Activated naive CD4-positive, alpha-beta T cell (primary cell): ENCODE data around the gene RNF103.

Experiments
- DNase-seq, 4 experiments: peaks; one replicate each; lab custom pipeline; 2025; lab: John Stamatoyannopoulos, UW

RNF103 gene

DNA sequence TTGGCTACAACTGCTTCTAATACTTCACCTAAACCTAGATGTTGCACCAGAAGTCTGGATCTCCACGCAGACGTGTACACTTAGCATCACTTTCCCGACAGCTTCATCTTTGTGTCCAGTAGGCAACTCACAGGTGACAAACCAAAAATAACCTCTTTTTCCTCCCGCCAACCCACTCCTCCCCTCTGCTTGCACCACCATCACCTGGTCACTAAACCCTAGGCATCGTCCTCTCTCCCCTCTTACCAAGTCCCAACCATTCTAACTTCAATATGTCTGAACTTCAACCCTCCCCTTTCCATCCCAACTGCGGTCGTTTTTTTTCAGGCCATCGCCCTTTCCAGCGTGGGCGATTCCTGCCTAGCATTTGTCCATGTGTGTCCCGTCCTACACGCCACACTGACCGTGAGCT is 60.0 kb downstream of the RNF103 start:
- DNase-seq, result no peak

DNA sequence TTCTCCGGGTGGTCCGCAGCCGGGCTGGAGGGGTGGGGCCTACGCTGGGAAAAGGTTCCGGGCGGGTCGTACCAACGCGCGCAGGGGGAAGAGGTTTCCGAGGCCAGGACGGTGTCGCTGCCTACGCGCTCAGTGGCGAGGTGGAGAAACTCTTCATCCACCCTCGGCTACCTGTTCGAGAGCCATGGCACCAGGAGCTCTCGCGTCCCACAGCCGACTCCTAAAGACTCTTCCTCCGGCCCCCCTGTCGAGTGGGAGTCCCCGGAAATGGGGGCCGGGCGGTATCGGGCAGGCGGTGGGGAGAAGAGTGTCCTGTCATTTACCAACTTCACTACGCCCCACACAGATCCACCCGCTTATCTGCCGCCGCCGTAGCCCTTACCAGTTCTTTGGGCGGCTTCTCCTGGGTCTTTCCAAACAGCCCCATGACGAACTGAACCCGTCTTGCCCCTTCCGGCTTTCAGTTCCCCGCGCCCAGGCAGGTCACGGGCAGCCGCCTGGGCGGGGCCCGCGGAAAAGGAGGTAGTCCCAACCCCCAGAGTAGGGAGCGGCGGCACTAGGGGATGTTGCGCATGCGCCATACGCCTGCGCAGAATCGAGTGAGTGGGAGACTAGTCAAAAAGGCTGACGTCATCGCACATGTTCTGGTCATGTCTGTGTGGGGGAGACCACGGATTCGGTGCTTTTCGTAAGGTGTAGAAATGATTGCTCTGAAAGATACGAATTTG is 60.6 kb downstream of the RNF103 start, which contains the start of gene CHMP3:
CHMP3 (minus strand) TSS at position 522 of the 728 bp plus-strand sequence; CDS start at position 427, 95 bp downstream.
- DNase-seq, result peak; percentile 82 to 90 (median 85)

DNA sequence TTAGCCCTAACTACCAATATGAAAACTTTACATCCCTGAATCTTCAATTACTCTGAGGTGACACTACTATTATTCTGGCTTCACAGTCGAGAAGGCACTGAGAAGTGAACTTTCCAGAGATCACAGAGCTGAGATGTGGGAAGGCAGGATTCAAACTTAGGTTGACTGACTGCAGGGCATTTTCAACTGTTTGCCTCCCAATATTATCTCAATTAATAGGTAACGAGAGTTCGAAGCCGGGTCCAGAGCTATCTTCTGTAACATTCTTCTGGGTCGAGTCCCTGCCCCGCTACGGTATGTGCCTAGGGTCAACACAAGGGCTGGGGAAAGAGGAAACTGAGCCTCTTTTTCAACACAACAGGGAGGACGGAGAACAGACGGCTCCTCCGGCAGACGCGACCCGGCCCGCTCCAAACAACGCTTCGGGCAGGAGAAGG is 61.2 kb downstream of the RNF103 start:
- no peak for DNase-seq

DNA sequence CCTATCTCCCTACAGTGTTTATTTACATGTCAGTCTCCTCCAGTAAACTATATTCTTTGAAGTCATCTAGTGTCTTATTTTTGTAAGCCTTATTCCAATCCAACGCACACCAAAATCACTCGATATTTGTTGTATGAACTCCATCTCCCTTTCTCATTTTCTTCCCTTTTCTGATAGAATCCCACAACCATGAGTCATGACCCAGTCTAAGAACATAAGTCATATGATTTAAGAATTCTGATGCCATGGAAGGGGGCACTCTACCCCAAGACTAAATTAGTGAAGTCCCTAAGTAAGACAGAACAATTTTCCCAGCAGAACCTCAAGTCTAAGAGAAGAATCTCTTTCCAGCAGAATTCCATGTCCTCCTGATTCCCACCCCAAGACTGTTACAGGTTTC is 65.8 kb downstream of the RNF103 start:
- no peak for DNase-seq

DNA sequence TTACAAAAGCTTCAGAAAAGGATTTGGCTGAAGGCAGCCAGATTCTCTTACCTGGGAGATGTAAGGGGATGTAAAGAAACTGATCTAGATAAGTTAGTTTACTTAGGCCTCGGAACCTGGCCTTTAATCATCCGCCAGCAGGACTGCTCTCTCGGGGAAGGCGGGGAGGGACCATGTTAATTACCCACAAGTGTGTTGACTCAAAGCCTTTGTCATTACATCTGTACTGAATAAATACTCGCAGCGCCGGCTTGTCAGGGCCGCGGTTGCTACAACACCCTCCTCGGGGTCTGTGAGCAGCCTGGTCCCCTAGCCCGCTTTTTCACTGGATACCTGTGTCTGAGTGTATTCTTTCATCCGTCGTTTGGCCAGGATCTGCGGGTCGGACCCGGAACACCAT is 67.2 kb downstream of the RNF103 start:
- DNase-seq, result no peak
